Aorta (tissue), 5 donors: Measurements from ENCODE around the gene AMIGO2. TPM values are rescaled to one million over a fixed set of nuclear protein-coding genes. Genes with fewer than 3 reads are reported as not detected.
A peak's percentile ranks its signal among the peaks of the same experiment; 100 is the strongest.

Experiments used
- ATAC-seq: fragments of 200-7000 bp; cut with Tn5 transposase; one replicate; pipeline ENCODE4 v1.9.1; 2022; ENCODE audit warnings: moderate library complexity; ENCODE audit not compliant: low FRiP score
- DNase-seq, 2 donors: peaks; one replicate each; pipeline ENCODE4 v3.0.0-alpha.2; 2020
- H3K27ac ChIP-seq, 2 donors: one replicate each; pipeline ENCODE4 v1.5.1; 2013; ENCODE audit warnings: low read length in 2 of 2, mild to moderate bottlenecking in 2 of 2, moderate library complexity in 2 of 2, control low read depth in 1 of 2, inconsistent platforms in 1 of 2, low read depth in 1 of 2
- H3K27me3 ChIP-seq, 2 donors: one replicate each; pipeline ENCODE4 v1.6.1; 2013; ENCODE audit warnings: control low read depth in 1 of 2, low read length in 1 of 2, mild to moderate bottlenecking in 1 of 2, moderate library complexity in 1 of 2; ENCODE audit not compliant: insufficient read depth in 2 of 2, control insufficient read depth in 1 of 2
- H3K36me3 ChIP-seq, 2 donors: one replicate each; pipeline ENCODE4 v1.6.1; 2013; ENCODE audit warnings: control low read depth in 1 of 2, low read length in 1 of 2, mild to moderate bottlenecking in 1 of 2; ENCODE audit not compliant: insufficient read depth in 2 of 2, control insufficient read depth in 1 of 2
- H3K4me1 ChIP-seq, 2 donors: one replicate each; pipeline ENCODE4 v1.6.1; 2013; ENCODE audit warnings: low read length in 2 of 2, control low read depth in 1 of 2, mild to moderate bottlenecking in 1 of 2, moderate library complexity in 1 of 2; ENCODE audit not compliant: insufficient read depth in 2 of 2, control insufficient read depth in 1 of 2
- H3K4me3 ChIP-seq, 2 donors: one replicate each; pipeline ENCODE4 v1.5.1; 2013; ENCODE audit warnings: low read length in 2 of 2, control low read depth in 1 of 2, mild to moderate bottlenecking in 1 of 2
- H3K9me3 ChIP-seq: one replicate; pipeline ENCODE4 v1.6.1; 2013; ENCODE audit warnings: mild to moderate bottlenecking, low read length; ENCODE audit not compliant: control insufficient read depth
- WGBS, 2 donors: extraction: QIAGEN DNeasy Blood & Tissue Kit; methylation state at CpG; one replicate each; pipeline ENCODE4 v1.1.7; 2013; 5-methylcytosine and 5-hydroxymethylcytosine counted together
- intact Hi-C, 2 donors: fragments of 100-400 bp; cut with DNase I; formaldehyde crosslinking; loops; one replicate each; pipeline versions ENCODE4 v1.14.2 to v1.15.0; 2022
- polyA plus RNA-seq, 2 donors: library from polyadenylated mRNA; stranded (reverse); fragments of 200-250 nt; gene quantifications; one replicate each; pipeline ENCODE4 v1.2.3, GENCODE V29; 2013
- total RNA-seq, 2 donors: library from RNA; stranded (reverse); fragmentation: NEBNext Ultra II Directional; extraction: Animal tissue kit (Norgen Biotek cat#: 25700); gene quantifications; one replicate each; pipeline ENCODE4 v1.2.1, GENCODE V29; 2021
- donor health status: healthy with polysubstance abuse.
- donor health status: Bipolar disorder and iron deficiency.
- donor health status: DM: no; HTN: no; CAD: no.
- donor health status: DM: no; HTN: no; CAD: no.
- donor health status: DM: yes; HTN: yes; CAD: no.

The AMIGO2 gene
- total and polyA plus RNA-seq, 4 donors = 12.0 to 72.1 (median 31.1) TPM

DNA sequence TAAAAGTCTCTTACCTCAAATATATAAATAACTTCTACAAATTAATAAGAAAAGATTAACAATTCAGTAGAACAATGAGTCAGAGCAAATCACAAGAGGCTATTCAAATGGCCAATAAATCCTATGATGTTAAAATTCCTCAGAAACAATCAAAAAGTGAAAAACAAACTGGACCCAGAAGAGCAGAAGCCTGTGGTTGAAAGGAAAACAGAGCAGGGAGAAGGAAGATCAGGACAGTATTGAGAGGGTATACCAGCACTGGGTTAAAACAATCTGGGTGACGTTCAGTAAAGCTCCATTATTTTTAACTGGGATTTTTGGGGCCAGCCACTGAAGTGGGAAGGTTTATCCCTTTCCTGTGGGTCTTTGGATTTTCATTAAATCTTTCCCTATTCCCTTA, 40.0 kb downstream of the AMIGO2 start:
- H3K27me3 ChIP-seq = no peaks in the 10 kb centered on the region
- 56 to 68% methylated on average over 1 of the region's 1 CpG for WGBS, 2 donors
- H3K27ac ChIP-seq = no peak overlapping the region
- intact Hi-C loops = loop anchor here (5.0 to 10.0 kb wide), 4 partner anchors 38 to 645 kb away; partner anchors contain the start of genes AMIGO2 (in 1 of the 2) and PCED1B (in 1 of the 2)
- H3K4me1 ChIP-seq = no peaks in the 10 kb centered on the region
- H3K36me3 ChIP-seq = no peaks in the 10 kb centered on the region
- ATAC-seq = no peak
- no peak overlapping the region for H3K4me3 ChIP-seq
- DNase-seq = no peak
- H3K9me3 ChIP-seq = peaks cover 2% of the 10 kb centered on the region

DNA sequence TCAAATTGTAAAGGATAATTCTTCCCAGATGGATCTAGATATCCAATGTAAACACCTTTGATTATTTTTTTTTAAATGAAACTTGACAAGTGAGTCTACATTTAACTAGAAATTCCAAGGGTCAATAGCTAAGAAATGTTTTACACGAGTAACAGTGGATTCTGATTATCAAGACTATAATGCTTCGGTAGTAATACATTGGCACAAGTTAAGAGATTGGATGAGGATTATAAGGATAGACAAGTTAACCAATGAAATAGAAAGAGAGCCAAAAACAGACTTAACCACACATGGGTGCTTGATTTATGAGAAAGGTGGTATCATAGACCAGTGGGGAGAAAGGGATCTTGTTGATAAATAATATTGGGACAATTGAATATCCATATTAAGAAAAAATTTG, 40.7 kb downstream of the AMIGO2 start:
- DNase-seq (no peak), ATAC-seq (no peak)
- H3K4me1 ChIP-seq = no peaks in the 10 kb centered on the region
- H3K27ac ChIP-seq = no peak overlapping the region
- no peak overlapping the region for H3K4me3 ChIP-seq
- WGBS, 2 donors = 54 to 63% methylated on average over 2 of the region's 2 CpGs
- H3K27me3 ChIP-seq = no peaks in the 10 kb centered on the region
- H3K36me3 ChIP-seq = no peaks in the 10 kb centered on the region
- intact Hi-C loops = loop anchor here (5.0 to 10.0 kb wide), 4 partner anchors 38 to 646 kb away; partner anchors contain the start of genes AMIGO2 (in 1 of the 2) and PCED1B (in 1 of the 2)
- H3K9me3 ChIP-seq = peaks cover 2% of the 10 kb centered on the region

DNA sequence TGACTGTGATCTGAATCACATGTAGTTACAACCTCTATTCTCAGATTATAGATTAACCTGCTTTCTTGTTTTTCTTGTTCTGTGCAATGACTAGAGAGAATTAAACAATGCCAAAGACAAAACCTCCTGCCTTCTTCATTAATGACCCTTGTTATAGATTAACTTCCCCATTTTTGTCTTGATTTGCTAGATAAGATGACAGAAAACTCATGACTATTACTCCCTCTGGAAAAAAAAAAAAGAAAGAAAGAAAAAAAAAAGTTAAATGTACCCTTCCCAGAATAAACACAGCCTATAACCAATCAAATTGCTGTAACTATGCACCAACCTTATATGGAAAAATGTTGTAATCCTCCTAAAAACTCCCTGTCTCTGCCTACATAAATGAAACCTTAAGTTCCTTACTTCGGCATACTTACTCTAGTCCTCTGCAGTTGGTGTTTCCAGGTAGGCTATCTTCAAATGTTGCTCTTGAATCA, 41.5 kb downstream of the AMIGO2 start:
- Histone ChIP-seq H3K9me3 (peaks cover 2% of the 10 kb centered on the region), H3K27ac (no peak overlapping the region), H3K4me1 (no peaks in the 10 kb centered on the region), H3K36me3 (no peaks in the 10 kb centered on the region), H3K4me3 (no peak overlapping the region), H3K27me3 (no peaks in the 10 kb centered on the region)
- DNase-seq (no peak), ATAC-seq (no peak)
- intact Hi-C loops = loop anchor here (5.0 to 10.0 kb wide), 4 partner anchors 39 to 646 kb away; partner anchors contain the start of genes AMIGO2 (in 1 of the 2) and PCED1B (in 1 of the 2)
- 24 to 30% methylated on average over 1 of the region's 1 CpG for whole genome bisulfite sequencing, 2 donors

DNA sequence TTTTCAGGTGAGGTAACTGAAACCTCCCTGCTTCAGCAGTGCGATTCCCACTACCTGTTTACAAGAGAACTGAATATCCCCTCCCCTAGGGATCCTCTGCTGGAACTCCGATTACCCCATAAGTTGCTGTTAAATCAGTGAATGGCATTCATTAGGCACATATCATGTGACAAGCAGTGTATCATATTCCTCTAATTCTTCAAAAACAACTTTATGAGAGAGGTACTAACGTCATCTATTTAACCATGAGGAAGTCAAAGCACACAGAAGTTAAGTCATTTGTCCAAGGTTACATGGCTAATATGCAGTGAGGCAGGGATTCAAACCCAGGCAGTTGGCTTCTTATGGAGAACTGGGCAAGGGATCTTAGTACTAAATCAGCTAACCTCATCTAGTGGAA, 44.3 kb downstream of the AMIGO2 start:
- ATAC-seq (no peak), DNase-seq (no peak)
- Histone ChIP-seq H3K4me1 (no peaks in the 10 kb centered on the region), H3K36me3 (no peaks in the 10 kb centered on the region), H3K9me3 (no peaks in the 10 kb centered on the region), H3K27me3 (no peaks in the 10 kb centered on the region), H3K4me3 (no peak overlapping the region), H3K27ac (no peak overlapping the region)
- intact Hi-C loops = loop anchor here (5.0 to 10.0 kb wide), 4 partner anchors 42 to 649 kb away; partner anchors contain the start of genes AMIGO2 (in 1 of the 2) and PCED1B (in 1 of the 2)
- 92 to 93% methylated on average over 3 of the region's 3 CpGs for WGBS, 2 donors

DNA sequence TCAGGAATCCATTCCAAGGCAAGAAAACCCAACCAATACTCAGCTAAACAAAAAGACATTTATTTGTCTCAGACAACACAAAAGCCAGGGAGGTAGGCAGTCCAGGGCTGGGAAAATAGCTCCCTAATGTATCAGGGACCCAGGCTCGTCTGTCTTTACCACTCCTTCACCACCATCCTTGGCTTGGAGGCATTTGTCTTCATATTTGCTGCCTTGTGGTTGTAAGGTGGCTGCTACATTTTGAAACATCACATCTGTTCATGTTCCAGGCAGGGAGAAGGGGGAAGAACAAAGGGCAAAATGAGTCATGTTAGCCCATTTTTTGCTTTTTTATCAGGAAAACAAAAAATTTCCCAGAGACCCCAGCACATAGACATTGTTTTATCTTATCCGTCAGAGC, 45.1 kb downstream of the AMIGO2 start:
- no peaks in the 10 kb centered on the region for H3K27me3 ChIP-seq
- intact Hi-C loops = loop anchor here (5.0 to 10.0 kb wide), 6 partner anchors 33 to 650 kb away; partner anchors contain the start of genes AMIGO2 (in 1 of the 2) and PCED1B (in 1 of the 2)
- no peak for ATAC-seq
- H3K9me3 ChIP-seq = no peaks in the 10 kb centered on the region
- WGBS, 2 donors = 87 to 91% methylated on average over 2 of the region's 2 CpGs
- no peak for DNase-seq
- no peak overlapping the region for H3K4me3 ChIP-seq
- H3K36me3 ChIP-seq = no peaks in the 10 kb centered on the region
- H3K27ac ChIP-seq = no peak overlapping the region
- H3K4me1 ChIP-seq = no peaks in the 10 kb centered on the region

DNA sequence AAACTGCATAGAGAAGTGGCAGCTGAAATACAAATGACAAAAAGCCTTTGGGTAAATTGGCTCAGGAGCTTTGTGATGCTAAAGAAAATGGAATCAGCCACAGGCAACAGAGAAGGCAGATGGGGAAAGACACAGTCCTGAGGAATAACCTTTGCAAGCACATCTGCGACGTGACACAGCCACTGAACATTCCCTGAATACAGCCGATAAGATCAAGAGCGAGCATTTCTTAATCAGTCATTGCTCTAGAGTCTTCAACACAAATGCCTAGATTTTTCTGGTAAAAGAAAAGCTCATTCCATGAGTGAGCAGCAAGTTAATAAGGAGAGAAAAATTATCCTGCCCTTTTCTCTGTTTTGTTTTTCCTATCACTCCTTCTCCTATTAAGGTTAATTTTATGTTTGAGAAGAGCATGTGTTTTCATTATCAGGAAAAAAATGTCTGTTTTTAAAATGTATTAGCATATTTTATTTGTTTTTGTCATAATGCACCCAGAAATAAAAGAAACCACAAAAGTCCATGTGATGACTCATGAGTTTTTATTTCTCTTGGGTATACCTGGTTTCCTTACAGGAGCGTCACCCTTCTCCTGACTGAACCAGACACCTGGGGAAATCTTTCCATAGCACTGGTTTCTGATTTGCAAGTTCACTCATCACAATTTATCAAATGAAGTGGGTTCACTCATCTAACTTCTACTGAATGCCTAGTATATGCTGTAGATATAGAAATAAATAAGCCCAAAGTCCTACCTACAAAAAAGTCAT, 45.8 kb downstream of the AMIGO2 start:
- no peak overlapping the region for H3K27ac ChIP-seq
- WGBS, 2 donors = 77 to 86% methylated on average over 5 of the region's 5 CpGs
- H3K36me3 ChIP-seq = no peaks in the 10 kb centered on the region
- H3K4me3 ChIP-seq = no peak overlapping the region
- ATAC-seq (no peak), DNase-seq (no peak)
- no peaks in the 10 kb centered on the region for H3K9me3 ChIP-seq
- H3K4me1 ChIP-seq = no peaks in the 10 kb centered on the region
- intact Hi-C loops = loop anchor here (2.0 to 10.0 kb wide), 5 partner anchors 33 to 651 kb away; no protein-coding TSS in a partner anchor
- no peaks in the 10 kb centered on the region for H3K27me3 ChIP-seq

DNA sequence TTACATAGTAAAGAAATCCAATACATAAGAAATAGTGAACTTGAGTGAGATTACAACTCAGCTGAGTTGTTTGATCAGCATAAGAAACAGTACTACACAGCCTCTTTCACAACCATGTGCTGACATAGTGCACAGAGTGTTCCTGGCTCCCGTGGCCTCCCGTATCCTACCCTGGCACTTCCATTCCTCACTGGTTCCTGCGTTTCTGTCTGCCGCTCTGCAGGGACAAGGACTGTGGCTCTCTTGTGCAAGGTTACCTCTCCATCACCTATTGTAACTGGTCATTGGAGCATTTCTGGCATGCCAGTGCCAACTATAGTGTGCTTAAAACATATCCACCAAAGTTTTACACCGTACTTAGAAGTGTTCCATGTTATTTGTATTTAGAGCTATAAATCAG, 46.7 kb downstream of the AMIGO2 start:
- peak; percentile 61 for ATAC-seq
- intact Hi-C loops = loop anchor here (2.0 to 10.0 kb wide), 5 partner anchors 34 to 652 kb away; no protein-coding TSS in a partner anchor
- H3K4me1 ChIP-seq = no peaks in the 10 kb centered on the region
- peak in 1 of 2 donors; percentile 42 for DNase-seq
- H3K9me3 ChIP-seq = no peaks in the 10 kb centered on the region
- 23 to 35% methylated on average over 5 of the region's 5 CpGs for WGBS, 2 donors
- H3K27me3 ChIP-seq = no peaks in the 10 kb centered on the region
- no peaks in the 10 kb centered on the region for H3K36me3 ChIP-seq
- no peak overlapping the region for H3K27ac ChIP-seq
- H3K4me3 ChIP-seq = no peak overlapping the region

DNA sequence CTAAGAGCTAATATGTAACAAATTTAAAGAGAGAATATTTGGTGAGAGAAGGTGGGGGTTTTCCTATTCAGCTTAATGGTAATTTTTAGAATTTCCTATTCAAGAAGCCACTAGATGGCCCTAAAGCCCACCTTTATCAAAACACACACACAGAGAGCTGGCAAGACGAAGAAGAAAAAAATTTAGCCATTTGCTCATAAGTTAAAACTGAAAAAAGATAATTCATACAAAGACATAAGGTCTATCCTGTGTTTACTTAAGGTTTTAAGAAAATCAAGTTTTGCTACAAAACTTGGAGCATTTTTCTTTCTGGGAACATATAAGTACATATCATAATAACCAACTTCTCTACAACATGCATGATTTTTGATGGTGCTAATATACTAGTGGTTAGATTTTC, 47.1 kb downstream of the AMIGO2 start:
- peak; percentile 64 for ATAC-seq
- Histone ChIP-seq H3K4me3 (no peak overlapping the region), H3K36me3 (no peaks in the 10 kb centered on the region), H3K27me3 (no peaks in the 10 kb centered on the region), H3K4me1 (no peaks in the 10 kb centered on the region), H3K9me3 (no peaks in the 10 kb centered on the region), H3K27ac (no peak overlapping the region)
- WGBS, 2 donors = 0 to 1% methylated on average over 1 of the region's 1 CpG
- no peak for DNase-seq
- intact Hi-C loops = loop anchor here (2.0 to 10.0 kb wide), 5 partner anchors 35 to 652 kb away; no protein-coding TSS in a partner anchor
